ENCODE results near the gene TCAF2.
A peak's percentile ranks its signal among the peaks of the same experiment; 100 is the strongest.
"Not testable (repeated sequence)": the region's sequence is repeated elsewhere in the genome, so short reads cannot be mapped to it uniquely, and the experiment has no call there.

The TCAF2 gene

GRCh38 chr7:143620646-143621045, at the start of gene TCAF2:
Gene TCAF2, plus strand, starts transcription at chr7:143620974.
- DNase-seq (ENCODE audit: low read depth): not testable (repeated sequence)
- peak within 1 kb of the TSS; percentile 39 for H3K4me3 ChIP-seq (ENCODE audit: low read depth, low read length)

DNA sequence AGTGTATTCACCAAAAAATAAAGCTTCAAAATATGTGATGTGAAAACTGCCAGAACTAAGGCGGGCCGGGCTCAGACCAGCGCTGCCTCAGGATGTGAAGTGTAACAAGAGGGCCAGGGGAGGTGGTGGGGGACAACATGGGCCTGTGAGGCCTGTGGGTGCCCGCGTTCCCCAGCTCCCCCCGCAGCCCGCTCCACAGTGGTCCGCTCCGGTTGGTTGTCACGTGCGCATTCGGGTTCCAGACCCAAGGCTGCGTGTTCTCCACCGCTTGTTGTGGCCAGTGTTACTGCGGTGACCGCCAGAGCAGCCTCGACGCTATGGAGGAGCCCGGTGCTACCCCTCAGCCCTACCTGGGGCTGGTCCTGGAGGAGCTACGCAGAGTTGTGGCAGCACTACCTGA, 49.3 kb upstream of the TCAF2 start, which contains the start of gene CTAGE15:
Gene CTAGE15 (plus strand): TSS at position 301 of the 400 bp plus-strand sequence. CDS start 17 bp downstream, at position 318.
- DNase-seq (ENCODE audit: low read depth); H3K4me3 ChIP-seq (ENCODE audit: low read depth, low read length): not testable (repeated sequence)

DNA sequence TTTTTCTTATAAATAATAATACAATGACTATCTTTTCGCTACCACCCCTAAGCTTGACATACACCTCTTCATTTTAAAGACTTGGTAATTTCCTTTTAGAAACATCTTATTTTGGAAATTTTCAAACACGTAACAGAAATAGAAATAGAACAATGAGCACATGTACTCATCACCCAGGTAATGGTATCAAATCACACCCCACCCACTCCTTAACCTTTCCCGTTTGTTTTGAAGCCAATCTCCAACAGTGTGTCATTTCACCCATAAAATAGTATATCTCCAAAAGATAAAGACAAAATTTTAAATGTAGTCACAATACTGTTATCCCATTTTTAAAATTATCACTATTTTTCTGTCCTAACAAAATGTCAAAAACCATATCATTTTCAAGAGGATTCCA, 32.6 kb upstream of the TCAF2 start:
- not testable (repeated sequence) for DNase-seq (ENCODE audit: low read depth); H3K4me3 ChIP-seq (ENCODE audit: low read depth, low read length)

DNA sequence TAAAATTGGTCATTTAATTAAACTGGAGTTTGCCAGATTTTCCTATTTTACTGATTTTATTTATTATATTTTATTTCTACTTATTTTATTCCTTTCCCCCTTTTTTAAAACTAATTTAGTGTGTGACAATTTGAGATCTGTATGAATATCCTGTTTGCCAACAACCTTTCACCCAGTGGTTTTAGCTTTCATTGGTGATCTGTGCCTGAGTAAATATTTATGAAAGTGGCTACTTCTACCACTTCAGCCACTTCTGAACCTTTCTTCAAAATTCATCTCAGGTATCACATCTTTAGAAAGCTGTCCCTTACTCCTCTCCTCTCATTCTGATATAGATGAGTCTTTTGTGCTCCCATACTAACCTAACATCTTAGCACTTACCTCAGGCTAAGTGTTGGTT, 30.9 kb upstream of the TCAF2 start:
- not testable (repeated sequence) for DNase-seq (ENCODE audit: low read depth); H3K4me3 ChIP-seq (ENCODE audit: low read depth, low read length)

GRCh38 chr7:143598086-143598485, 22.7 kb upstream of the TCAF2 start:
- DNase-seq (ENCODE audit: low read depth): not testable (repeated sequence)

GRCh38 chr7:143603549-143603948, 17.2 kb upstream of the TCAF2 start:
- not testable (repeated sequence) for DNase-seq (ENCODE audit: low read depth); H3K4me3 ChIP-seq (ENCODE audit: low read depth, low read length)

More at GRCh38 chr7:143598086-143598485, 22.7 kb upstream of the TCAF2 start:
- not testable (repeated sequence) for H3K4me3 ChIP-seq (ENCODE audit: low read depth, low read length)

- not testable (repeated sequence) for DNase-seq (ENCODE audit: low read depth); H3K4me3 ChIP-seq (ENCODE audit: low read depth, low read length)
These were observed 14.7 kb upstream of the TCAF2 start for GRCh38 chr7:143606088-143606487.

- H3K4me3 ChIP-seq (ENCODE audit: low read depth, low read length); DNase-seq (ENCODE audit: low read depth): not testable (repeated sequence)
These were observed 5.2 kb upstream of the TCAF2 start for GRCh38 chr7:143615545-143615944.

GRCh38 chr7:143617204-143617603, 3.6 kb upstream of the TCAF2 start:
- DNase-seq (ENCODE audit: low read depth); H3K4me3 ChIP-seq (ENCODE audit: low read depth, low read length): not testable (repeated sequence)

GRCh38 chr7:143620058-143620457, 716 bp upstream of the TCAF2 start:
- DNase-seq (ENCODE audit: low read depth): not testable (repeated sequence)

GRCh38 chr7:143621175-143621574, 401 bp downstream of the TCAF2 start:
- DNase-seq (ENCODE audit: low read depth); H3K4me3 ChIP-seq (ENCODE audit: low read depth, low read length): not testable (repeated sequence)

More at GRCh38 chr7:143620058-143620457, 716 bp upstream of the TCAF2 start:
- H3K4me3 ChIP-seq (ENCODE audit: low read depth, low read length): not testable (repeated sequence)

DNA sequence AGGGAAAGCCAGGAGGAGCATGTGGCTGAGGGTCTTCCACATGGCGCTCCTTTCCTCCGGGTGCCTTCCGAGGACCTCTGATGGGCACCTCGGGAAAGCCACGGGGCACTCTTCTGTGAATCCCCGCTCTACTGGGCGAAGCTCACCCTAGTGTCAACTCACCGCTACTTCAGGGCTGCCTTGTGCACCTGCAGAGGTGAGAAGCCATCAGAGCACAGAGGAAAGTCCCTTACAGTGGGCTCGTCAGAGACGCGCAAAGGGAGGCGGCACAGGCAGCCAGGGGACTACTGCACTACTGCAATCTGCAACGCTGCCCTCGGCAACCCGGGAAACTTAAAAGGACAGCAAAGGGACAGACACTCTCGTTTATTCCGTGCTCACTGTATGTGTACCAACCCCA, 1.4 kb downstream of the TCAF2 start:
- H3K4me3 ChIP-seq (ENCODE audit: low read depth, low read length); DNase-seq (ENCODE audit: low read depth): not testable (repeated sequence)

- H3K4me3 ChIP-seq (ENCODE audit: low read depth, low read length): not testable (repeated sequence)
These were observed 9.9 kb downstream of the TCAF2 start for GRCh38 chr7:143630653-143631052.

DNA sequence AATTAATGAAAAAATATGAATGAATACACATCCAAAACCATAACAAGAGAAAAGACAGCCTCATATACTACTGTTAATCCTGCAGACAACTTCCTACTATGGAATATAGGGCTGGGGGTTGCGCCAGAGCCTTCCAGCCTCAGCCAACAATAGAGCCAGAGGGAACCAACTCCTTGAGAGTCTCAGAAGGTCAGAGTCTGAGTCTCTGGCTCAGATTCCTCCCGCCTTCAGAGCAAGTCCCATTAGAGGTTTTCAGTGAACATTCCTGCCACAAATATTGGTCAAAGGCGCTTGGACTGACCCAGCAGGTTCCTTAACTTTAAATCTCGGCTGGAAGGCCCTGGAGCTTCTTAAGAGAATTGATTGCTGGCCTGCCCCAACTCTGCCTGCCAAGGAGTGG, 11.7 kb downstream of the TCAF2 start:
- not testable (repeated sequence) for H3K4me3 ChIP-seq (ENCODE audit: low read depth, low read length); DNase-seq (ENCODE audit: low read depth)

More at GRCh38 chr7:143630653-143631052, 9.9 kb downstream of the TCAF2 start:
- DNase-seq (ENCODE audit: low read depth): not testable (repeated sequence)

GRCh38 chr7:143633013-143633618, 12.3 kb downstream of the TCAF2 start:
- not testable (repeated sequence) for DNase-seq (ENCODE audit: low read depth); H3K4me3 ChIP-seq (ENCODE audit: low read depth, low read length)

DNA sequence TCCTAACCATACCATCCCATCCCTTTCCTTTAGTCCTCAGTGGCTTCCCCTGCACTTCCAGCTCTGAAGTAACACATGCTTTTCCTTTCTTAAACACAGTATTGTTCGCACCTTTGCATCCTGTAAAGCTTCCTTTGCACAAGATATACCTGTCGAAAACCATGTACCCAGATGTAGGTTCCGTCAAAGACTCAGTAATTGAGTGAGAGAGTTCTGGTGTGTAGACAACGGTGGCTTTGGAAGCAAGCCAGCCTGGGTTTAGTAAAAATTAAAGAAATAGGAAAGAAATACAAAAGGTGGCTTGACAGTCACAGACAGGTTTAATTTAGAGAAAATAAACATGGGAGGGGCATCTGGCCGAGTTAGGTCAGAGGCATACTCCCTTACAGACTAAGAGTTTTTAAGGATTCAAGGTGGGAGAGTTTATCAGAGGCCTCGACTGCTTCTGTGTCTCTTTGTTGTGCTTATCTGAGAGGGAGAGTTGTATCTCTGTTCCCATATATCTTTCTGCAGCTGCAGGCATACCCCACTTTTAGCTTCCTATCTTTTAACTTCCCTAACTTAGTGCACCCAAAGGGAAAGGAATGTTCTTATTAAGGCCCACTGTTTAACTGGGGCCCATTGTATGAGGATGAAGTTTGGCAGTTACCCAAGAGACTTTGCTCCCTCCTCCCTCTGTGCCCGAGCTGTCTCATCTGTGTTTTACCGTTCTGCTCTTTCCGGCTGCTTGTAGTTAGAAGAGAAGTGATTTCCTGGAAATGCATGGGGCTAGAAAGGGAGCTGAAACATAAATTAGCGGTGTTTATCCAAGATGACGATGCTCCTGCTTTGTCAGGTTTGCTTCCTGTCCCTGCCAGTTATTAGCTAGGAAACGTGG, 14.8 kb downstream of the TCAF2 start:
- DNase-seq (ENCODE audit: low read depth); H3K4me3 ChIP-seq (ENCODE audit: low read depth, low read length): not testable (repeated sequence)

- DNase-seq (ENCODE audit: low read depth); H3K4me3 ChIP-seq (ENCODE audit: low read depth, low read length): not testable (repeated sequence)
These were observed 18.6 kb downstream of the TCAF2 start for GRCh38 chr7:143639372-143639771.

DNA sequence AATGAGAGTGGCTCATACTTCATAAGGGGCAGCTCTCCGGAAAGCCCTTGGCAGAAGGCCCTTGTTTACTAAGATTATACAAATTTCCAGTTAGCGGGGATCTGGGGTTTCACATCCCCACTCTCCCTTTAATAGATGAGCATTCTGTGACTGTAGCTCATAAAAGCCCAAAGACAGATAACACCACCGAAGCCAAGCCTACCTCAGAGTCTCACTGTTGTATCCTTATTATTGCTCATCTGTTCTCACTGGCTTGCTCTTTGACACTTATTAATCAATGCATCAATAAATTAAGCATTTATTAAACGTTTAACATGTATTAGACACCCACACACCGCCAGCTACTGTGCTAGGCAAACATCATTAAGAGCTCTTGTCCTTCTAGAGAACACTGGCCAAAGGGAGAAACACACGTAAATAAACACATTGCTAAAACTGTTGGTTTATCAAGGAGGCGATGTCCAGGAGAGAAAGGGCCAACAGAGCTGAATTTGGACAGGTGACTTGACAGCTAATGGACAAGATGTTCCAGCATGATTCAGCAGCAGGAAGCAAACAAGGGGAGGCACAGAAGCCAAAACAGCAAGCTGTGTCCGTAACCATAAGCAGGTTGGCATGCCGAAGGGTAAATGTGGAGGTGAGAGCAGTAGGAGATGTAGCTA, 19.9 kb downstream of the TCAF2 start:
- not testable (repeated sequence) for H3K4me3 ChIP-seq (ENCODE audit: low read depth, low read length); DNase-seq (ENCODE audit: low read depth)

GRCh38 chr7:143646598-143646997, 25.8 kb downstream of the TCAF2 start:
- DNase-seq (ENCODE audit: low read depth): not testable (repeated sequence)

DNA sequence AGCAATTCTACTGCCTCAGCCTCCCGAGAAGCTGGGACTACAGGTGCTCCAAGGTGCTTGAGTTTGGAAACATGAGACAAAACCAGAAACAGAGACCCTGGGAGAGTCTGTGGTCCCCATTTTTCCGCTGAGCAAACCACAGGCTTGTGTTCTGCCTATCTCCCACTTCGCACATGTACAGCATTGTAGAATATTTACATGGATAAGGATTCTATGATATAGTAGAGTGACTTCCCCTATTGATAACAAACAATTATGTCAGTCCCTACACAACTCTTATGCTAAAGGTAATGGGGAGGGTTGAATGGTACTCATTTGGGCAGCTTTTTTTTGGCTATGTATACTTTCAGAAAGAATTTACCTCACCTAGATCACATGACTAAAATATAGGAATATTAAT, 29.1 kb downstream of the TCAF2 start:
- DNase-seq (ENCODE audit: low read depth); H3K4me3 ChIP-seq (ENCODE audit: low read depth, low read length): not testable (repeated sequence)

More at GRCh38 chr7:143646598-143646997, 25.8 kb downstream of the TCAF2 start:
- H3K4me3 ChIP-seq (ENCODE audit: low read depth, low read length): not testable (repeated sequence)

Measured in skeletal muscle cell (primary cell).